C4-2B (cell line): ENCODE data around the gene CALHM3.

Experiments used
- ZFX ChIP-seq: fragments of 450-650 bp; IDR thresholded peaks from 2 replicates; pipeline ENCODE4 v1.6.1; 2017
- TF ChIP-seq, protein P1 (sequence below): fragments of 450-650 bp; conservative IDR thresholded peaks from 2 replicates; pipeline ENCODE4 v1.5.1; 2017; ENCODE audit warnings: mild to moderate bottlenecking

DNA sequence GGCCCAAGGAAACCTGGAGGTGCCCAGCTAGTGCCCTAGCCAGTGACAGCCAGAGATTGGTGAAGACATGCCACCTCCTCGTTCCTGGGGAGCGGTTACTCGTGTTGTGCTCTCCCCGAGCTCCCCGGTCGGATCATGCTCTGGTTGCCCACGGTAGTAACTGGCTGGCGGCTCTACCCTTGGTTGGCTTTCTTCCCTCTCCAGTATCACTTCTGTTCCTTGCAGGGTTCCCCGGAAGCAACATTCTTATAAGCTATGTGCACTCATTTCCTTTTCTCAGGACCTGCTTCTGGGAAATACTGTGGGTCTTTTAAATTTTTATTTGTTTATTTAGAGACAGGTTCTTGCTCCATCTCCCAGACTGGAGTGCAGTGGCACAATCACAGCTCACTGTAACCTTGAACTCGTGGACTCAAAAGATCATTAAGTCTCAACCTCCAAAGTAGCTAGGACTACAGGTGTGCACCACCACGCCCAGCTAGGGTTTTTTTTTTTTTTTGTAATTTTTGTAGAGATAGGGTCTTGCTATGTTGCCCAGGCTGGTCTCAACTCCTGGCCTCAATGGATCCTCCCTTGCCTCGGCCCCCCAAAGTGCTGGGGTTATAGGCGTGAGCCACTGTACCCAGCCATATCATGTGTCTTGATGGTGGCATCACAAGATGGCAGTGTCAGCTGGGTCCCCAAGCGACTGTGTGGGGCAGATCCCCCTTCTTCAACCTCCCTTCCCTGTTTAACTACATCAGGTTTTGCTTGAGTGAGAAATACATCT lies 13.4 kb downstream of the CALHM3 start:
- TF ChIP-seq, protein P1, sequence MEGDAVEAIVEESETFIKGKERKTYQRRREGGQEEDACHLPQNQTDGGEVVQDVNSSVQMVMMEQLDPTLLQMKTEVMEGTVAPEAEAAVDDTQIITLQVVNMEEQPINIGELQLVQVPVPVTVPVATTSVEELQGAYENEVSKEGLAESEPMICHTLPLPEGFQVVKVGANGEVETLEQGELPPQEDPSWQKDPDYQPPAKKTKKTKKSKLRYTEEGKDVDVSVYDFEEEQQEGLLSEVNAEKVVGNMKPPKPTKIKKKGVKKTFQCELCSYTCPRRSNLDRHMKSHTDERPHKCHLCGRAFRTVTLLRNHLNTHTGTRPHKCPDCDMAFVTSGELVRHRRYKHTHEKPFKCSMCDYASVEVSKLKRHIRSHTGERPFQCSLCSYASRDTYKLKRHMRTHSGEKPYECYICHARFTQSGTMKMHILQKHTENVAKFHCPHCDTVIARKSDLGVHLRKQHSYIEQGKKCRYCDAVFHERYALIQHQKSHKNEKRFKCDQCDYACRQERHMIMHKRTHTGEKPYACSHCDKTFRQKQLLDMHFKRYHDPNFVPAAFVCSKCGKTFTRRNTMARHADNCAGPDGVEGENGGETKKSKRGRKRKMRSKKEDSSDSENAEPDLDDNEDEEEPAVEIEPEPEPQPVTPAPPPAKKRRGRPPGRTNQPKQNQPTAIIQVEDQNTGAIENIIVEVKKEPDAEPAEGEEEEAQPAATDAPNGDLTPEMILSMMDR = no peak
- TF ChIP-seq ZFX = no peak
